ENCODE results near the gene KHNYN. TPM values are rescaled to one million over a fixed set of nuclear protein-coding genes. Genes with fewer than 3 reads are reported as not detected.
"Not testable (repeated sequence)": the region's sequence is repeated elsewhere in the genome, so short reads cannot be mapped to it uniquely, and the experiment has no call there.

The KHNYN gene
- total RNA-seq, 1 experiment from 2014 or later, result 18.4 TPM

GRCh38 chr14:24437020-24437735 is 7.4 kb downstream of the KHNYN start:
- no peak for DNase-seq (ENCODE audit: low read depth)

DNA sequence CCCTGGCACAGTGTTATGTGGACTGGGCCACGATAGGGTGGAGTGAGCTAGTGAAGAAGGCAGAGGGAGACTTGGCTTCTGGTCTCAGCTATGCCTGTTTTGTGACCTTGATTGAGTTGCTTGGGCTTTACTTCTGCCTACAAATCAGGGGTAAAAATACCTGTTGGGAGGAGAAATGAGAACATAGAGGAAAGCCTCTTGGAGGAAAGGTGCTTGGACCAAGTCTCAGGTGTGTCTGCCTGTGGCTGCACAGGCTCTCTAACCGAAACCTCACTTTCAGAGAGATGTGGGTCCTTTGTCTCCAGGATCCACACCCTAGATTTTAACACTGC is 7.9 kb downstream of the KHNYN start:
- no peak for DNase-seq (ENCODE audit: low read depth)

- no peak for DNase-seq (ENCODE audit: low read depth)
Observed at GRCh38 chr14:24438223-24439097, 8.7 kb downstream of the KHNYN start.

DNA sequence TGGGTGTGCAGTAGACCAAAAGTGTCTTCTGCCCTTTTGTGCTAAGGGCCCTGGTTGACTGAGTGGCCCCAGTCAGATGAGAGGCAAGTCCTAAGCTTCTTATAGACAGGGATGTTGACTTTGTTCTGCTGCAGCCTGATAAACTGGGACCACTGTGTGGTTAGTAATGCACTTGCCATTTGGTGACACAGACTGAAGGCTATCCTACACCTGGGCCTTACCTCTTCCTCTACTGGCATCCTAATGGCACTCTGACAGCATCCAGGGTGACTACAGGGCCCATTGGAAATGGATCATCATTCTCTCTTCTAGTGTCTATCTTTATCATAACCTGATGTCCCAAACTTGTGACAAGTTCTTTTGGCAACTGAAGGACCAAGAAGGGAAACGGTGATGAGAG is 9.5 kb downstream of the KHNYN start:
- no peak for DNase-seq (ENCODE audit: low read depth)

DNA sequence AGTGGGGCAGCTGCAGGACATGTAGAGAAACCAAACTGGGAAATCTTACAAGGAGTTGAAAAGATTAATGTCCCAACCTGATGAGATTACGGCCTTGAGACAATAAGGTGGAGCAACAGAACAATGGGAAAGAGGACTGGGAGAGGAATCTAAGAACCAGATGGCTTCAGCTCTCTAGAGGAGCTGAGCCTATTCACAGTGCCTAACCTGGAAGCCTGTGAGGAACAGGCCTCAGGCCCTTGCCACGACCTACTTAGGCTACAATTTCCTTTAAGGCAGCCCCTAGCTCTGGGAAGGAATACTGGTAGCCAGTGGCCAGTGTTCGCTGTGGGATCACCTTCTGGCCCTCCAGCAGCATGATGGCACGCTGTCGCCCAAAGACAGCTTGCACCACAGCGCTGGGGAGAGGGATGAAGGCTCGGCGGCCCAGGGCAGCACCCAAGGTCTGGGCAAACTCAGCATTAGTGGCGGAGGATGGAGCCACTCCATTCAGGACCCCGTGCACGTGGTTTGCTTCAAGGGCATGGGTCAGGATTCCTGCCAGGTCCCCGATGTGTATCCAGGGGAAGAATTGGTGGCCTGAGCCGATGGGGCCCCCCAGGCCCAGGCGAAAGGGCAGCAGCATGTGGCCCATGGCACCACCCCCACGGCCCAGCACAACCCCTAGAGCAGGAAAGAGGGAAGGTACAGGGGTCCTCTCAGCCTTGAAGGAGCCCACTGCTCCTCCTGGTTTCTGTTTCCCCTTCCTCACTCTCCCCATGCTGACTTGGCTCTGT is 10.3 kb downstream of the KHNYN start:
- no peak for DNase-seq (ENCODE audit: low read depth)

DNA sequence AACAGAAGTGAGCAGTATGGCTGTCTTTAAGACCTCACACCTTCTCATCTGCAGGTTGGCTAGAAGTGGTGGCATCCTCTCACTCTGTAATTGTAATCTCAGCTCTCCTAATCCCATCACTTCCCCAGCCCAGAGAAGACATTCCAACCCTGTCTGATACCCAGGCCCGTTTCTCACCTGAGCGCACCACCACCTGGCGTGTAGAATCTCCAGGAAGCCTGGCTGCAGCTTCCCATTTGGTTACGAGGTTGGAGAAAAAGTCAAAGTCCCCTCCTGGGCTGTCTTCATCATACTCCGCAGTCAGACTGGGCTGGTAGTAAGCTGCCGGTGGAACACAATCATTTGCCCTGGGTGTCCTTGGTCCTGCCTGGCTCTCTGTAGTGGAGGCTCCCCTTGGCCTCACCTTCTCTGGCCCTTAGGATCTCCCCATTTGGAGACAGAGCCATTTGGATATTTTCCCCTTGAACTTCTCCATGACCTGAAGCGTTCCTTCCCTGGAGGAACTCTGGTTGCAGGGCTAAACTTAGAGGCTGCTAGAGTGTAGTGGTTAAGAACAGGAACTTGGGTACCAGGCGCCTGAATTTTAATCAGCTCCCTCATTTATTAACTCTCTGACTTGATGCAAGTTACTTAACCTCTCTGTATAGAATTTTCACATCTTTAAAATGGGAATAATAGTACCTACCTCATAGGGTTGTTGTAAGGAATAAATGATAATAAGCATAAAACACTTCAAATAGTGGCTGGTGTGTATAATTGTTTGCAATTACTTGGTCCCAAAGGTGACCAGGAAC is 11.0 kb downstream of the KHNYN start:
- DNase-seq (ENCODE audit: low read depth), result no peak

DNA sequence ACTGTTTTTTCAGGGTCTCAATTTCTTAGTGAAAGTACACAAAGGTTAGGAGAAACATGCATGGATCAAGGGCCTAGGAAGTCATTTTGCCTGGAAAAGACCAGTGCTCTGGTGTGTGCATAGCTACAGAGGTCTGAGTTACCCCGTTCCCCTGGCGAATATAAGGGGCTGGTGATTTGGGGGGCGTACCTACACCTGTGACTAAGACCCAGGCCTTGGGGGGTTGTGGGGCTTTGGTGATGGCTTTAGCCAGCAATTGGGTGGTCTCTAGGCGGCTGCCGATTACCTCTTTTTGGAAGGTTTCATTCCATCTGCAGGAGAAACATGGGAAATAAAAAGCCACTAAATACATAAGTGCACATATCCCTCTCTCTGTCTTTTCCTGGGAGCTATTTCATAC is 11.7 kb downstream of the KHNYN start:
- no peak for DNase-seq (ENCODE audit: low read depth)

DNA sequence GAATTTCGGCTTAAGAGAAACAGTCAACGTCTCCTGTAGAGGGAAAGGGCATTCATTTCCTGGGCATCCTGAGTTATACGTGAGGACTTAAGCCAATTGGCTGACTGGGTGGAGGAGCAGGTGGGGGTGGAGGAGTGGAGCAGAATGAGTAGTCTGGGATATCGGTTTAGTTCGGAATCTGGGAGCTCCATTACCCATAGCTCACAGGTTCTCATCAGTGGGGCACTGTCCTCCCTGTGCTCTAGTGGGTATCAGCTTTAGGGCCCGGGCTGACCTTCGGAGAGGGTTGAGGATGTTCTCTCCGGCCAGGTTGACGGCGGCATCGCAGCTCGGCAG is 12.1 kb downstream of the KHNYN start:
- DNase-seq (ENCODE audit: low read depth), result no peak

DNA sequence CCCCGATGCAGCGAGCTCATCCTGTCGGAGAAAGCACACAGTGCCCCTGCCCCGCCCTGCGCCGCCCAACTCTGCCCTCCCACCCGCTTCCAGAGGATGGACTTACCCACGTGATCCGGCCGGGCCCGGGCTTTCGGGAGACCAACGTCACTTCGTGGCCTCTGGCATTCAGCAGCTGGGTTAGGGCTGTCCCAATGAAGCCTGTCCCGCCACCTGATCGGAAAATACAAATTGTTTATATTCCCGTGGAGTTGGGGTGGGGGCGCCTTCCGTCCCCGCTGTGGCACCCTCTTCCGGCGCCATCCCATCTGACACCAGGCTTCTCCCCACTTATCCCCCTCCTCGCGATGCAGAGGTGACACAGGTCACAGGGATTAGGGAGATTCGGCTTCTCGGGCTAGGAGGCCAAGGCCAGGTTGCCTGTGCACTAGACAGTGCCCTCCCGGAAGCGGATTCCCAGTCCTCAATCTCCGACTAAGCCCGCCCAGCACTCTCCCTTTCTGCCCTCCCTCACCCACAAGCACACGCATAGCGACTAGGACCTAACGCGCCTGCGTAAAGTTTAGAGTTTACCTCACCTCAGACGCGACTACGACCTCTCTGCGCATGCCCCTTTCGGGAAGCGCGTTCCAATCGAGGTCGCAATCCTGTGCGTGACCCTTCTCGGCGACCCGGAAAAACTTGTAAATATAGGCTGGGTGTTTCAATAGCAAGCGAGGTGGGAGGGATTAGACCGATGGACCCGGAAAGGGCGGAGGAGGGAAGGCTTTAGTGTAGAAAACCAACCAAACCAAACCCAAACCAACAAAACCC is 12.7 kb downstream of the KHNYN start, which contains the start of gene SDR39U1:
SDR39U1 (minus strand) TSS at position 537 of the 813 bp plus-strand sequence; CDS start at position 530, 7 bp downstream.
- DNase-seq (ENCODE audit: low read depth), result peak; percentile 97

DNA sequence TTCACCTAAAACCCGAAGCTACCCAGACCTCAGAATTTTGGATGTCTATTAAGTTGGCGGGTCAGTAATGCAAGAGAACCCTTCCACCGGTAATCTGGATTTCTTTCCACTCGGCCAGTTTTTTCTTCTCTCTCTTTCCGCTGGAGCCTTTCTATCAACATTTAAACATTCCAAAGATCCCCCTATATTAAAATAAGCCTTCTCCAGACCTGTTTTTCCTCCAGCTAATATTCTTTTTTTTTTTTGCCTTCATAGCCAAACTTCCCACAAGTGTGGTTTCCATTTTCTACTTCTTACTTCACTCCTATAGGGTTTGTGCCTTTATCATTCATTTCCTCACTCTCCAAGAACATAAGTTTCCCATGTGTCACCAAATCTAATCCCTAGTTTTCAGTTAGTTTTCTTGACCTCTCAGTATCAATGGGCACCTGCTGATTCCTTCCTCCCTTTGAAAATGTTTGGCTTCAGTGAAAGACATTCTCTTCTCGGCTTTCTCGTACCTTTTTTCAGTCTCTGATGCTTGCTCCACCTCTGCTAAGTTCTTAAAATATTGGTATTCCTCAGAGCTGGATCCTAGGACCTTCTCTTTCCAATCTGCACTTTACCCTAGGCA is 13.4 kb downstream of the KHNYN start:
- DNase-seq (ENCODE audit: low read depth), result no peak

GRCh38 chr14:24450828-24451227 is 21.1 kb downstream of the KHNYN start:
- DNase-seq (ENCODE audit: low read depth), result not testable (repeated sequence)

DNA sequence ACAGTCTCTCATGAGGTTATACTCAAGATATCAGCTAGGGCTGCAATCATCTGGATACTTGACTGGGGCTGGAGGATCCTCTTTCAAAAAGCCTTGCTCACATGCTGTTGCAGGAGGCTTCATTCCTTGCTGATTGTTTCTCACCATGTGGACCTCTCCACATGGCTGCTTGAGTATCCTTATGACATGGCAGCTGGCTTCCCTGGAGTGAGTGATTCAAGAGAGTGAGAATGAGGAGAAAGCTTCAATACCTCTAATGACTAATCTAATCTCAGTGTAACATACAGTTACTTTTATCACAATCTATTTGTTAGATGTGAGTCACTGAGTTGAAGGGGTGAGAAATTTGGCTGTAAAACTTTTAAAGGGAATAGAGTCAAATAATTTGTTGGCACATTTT is 27.2 kb downstream of the KHNYN start:
- no peak for DNase-seq (ENCODE audit: low read depth)

- DNase-seq (ENCODE audit: low read depth), result no peak
Observed at GRCh38 chr14:24458736-24459135, 29.0 kb downstream of the KHNYN start.

DNA sequence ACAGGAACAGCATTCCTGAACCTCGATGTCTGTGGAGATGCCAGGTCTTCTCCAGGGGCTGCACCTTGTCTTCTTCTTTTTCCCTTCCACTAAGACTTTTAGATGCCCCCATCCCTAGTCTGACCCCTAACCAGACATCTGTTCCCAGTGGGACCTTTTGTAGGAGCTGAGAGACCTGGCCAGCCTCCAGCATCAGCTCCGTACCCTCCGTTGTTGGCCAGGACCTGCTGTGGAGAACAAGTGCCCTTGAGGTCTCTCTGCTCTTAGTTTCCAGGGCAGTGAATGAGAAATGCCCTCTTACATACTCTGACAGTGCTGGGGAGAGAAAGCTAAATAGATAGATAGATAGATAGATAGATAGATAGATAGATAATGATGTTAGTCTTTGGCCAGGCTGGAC is 29.6 kb downstream of the KHNYN start:
- no peak for DNase-seq (ENCODE audit: low read depth)

DNA sequence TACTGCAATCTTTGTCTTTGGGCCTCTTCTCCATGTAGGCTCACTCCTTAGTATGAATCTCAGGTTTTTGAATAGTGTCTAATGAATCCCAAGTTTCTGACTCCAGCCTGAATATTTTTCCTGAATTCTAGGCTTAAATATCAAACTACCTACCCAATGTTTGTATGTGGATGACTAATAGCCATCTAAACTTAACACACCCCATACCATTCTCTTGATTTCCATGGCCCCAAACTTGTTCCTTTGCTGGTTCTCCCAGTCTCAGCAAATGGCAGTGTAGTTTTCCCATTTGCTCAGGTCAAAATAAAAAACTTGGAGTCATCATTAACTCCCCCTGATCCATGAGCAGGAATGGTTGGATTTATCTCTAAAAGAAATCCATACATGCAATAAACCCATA is 31.6 kb downstream of the KHNYN start:
- no peak for DNase-seq (ENCODE audit: low read depth)

DNA sequence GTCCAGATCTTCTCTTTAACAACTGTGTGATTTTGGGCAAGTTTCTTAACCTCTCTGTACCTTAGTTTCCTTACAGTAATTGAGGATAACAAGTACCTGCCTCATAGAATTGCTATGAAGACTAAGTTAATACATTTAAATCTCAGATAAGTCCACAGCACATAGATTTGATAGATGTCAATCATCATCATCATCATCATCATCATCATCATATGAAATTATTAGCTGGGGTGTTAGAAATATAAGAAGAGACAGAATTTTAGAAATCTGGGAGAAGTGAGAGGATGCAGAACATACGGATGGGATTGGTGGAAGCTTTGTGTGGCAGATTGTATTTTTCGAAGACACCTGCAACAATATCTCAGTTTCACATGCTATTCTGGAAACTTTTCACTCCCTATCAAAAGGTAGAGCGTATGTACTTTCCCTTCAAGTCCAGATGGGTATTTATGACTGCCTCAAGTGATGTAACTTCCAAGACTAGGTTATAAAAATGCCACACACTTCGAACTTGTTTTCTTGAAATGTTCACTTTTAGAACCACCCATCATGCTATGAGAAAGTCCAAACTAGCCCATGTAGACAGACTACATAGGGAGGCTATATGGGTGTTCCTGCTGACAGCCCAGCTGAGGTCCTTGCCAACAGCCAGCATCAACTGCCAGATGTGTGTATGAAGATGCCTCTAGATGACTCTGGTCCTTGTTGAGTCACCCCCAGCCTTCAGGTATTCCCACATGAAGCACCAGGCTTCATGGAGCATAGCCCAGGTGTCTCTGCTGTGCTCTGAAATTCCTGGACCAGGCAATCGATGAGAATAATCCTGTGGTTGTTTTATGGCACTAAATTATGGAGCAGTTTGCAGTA is 33.5 kb downstream of the KHNYN start:
- DNase-seq (ENCODE audit: low read depth), result no peak

GRCh38 chr14:24463884-24464785 is 34.4 kb downstream of the KHNYN start:
- no peak for DNase-seq (ENCODE audit: low read depth)

DNA sequence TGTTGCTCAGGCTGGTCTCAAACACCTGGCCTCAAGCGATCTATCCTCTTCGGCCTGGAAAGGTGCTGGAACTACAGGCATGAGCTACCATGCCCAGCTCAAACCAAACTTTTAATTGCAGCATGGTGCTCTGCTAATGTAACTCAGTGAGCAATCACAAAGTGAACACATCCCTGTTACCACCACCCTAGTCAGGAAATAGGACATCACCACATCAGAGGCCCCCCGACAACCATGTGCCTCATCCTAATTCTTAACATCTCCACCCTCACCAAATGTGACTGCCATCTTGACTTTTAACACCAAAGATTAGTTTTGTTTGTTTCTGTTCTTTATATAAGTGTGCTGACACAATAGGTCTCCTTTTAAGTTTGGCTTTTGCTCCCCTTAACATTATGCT is 35.6 kb downstream of the KHNYN start:
- no peak for DNase-seq (ENCODE audit: low read depth)
